ENCODE results near the gene BHLHE23.

BHLHE23 gene

DNA sequence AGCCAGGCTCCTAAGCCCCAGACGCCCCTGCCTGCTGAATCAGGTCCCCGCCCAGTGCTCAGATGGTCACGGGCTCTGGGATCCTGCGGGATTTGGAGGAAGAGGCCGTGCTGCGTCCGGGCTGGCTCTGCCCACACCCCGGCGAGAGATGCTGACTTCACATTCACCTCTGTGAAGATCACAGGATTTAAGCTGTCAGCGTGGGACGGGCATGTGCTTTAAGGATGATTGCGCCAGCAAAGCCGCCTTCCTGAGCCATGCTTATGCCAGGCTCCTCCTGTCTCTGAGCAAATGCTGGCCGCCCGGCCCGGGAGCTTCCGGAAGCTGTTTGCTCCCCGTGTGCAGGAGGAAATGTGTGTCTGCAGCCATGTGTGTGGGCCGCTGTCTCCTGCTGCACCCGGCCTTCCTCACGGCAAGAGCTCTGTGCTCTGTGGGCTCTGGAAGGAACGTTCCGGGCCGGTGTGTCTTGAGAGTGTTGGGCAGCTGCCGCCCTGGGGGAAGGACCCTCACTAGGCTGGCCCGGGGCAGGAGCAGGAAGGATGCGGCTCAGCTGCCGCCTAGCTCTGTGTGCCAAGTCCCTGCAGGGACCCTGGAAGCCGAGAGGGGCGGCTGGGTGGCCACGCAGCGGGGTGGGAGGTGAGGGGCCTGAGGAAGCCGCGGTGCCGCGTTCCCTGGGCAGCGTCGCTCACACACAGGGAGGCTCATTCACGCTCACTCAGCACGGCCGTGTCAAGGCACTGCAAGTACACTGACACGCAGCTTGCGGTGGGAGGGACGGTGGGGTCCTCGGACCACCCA is 19.0 kb upstream of the BHLHE23 start:
- Histone ChIP-seq H3K36me3 (ENCODE audit: insufficient read depth, low read length) (peaks cover 60% of the 10 kb centered on the region), H3K4me3 (ENCODE audit: low read depth in 1 of 2, low read length in 2 of 2) (no peak overlapping the region), H2AFZ (ENCODE audit: low read depth, low read length) (no peak overlapping the region), H3K9ac (ENCODE audit: low read depth, low read length) (no peak overlapping the region), H3K9me3 (ENCODE audit: insufficient read depth, low read length, severe bottlenecking) (no peaks in the 10 kb centered on the region), H3K4me2 (ENCODE audit: insufficient read depth, low read length) (no peak overlapping the region), H3K4me1 (ENCODE audit: insufficient read depth, low read length) (no peaks in the 10 kb centered on the region), H3K79me2 (ENCODE audit: insufficient read depth, low read length) (peaks cover 65% of the 10 kb centered on the region), H3K27ac (ENCODE audit: low read length) (no peak overlapping the region; the same call in 1 of the 2 replicates), H4K20me1 (ENCODE audit: insufficient read depth, low read length) (peaks cover 90% of the 10 kb centered on the region), H3K27me3 (ENCODE audit: insufficient read depth, low read length, poor library complexity) (no peaks in the 10 kb centered on the region)
- ATAC-seq (ENCODE audit: insufficient read depth, low read depth), result no peak
- no peak for TF ChIP-seq CTCF (IDR thresholded peaks at IDR 0.05; ENCODE audit: borderline replicate concordance, extremely low read depth, low read length, poor library complexity, severe bottlenecking)
- TF ChIP-seq EZH2 (IDR thresholded peaks at IDR 0.05; ENCODE audit: borderline replicate concordance, low read depth, low read length, severe bottlenecking), result no peak
- no peak for DNase-seq

- Histone ChIP-seq H3K36me3 (ENCODE audit: insufficient read depth, low read length) (peaks cover 56% of the 10 kb centered on the region), H3K27me3 (ENCODE audit: insufficient read depth, low read length, poor library complexity) (no peaks in the 10 kb centered on the region), H3K27ac (ENCODE audit: low read length) (peak overlapping the region; percentile 14; the same call in 1 of the 2 replicates), H3K4me1 (ENCODE audit: insufficient read depth, low read length) (no peaks in the 10 kb centered on the region), H3K79me2 (ENCODE audit: insufficient read depth, low read length) (peaks cover 74% of the 10 kb centered on the region), H3K9ac (ENCODE audit: low read depth, low read length) (no peak overlapping the region), H3K4me2 (ENCODE audit: insufficient read depth, low read length) (no peak overlapping the region), H2AFZ (ENCODE audit: low read depth, low read length) (no peak overlapping the region), H3K9me3 (ENCODE audit: insufficient read depth, low read length, severe bottlenecking) (no peaks in the 10 kb centered on the region), H4K20me1 (ENCODE audit: insufficient read depth, low read length) (peaks cover 87% of the 10 kb centered on the region), H3K4me3 (ENCODE audit: low read depth in 1 of 2, low read length in 2 of 2) (no peak overlapping the region)
- ATAC-seq (ENCODE audit: insufficient read depth, low read depth), result no peak
- TF ChIP-seq CTCF (IDR thresholded peaks at IDR 0.05; ENCODE audit: borderline replicate concordance, extremely low read depth, low read length, poor library complexity, severe bottlenecking), result no peak
- TF ChIP-seq EZH2 (IDR thresholded peaks at IDR 0.05; ENCODE audit: borderline replicate concordance, low read depth, low read length, severe bottlenecking), result no peak
- DNase-seq, result no peak
Observed at GRCh38 chr20:63024573-63025392, 18.0 kb upstream of the BHLHE23 start.

GRCh38 chr20:63023936-63024571 is 17.3 kb upstream of the BHLHE23 start:
- H4K20me1 ChIP-seq (ENCODE audit: insufficient read depth, low read length), result peaks cover 80% of the 10 kb centered on the region
- H3K4me1 ChIP-seq (ENCODE audit: insufficient read depth, low read length), result no peaks in the 10 kb centered on the region
- DNase-seq (no peak), ATAC-seq (ENCODE audit: insufficient read depth, low read depth) (no peak)
- H3K27me3 ChIP-seq (ENCODE audit: insufficient read depth, low read length, poor library complexity), result no peaks in the 10 kb centered on the region
- no peak overlapping the region for H3K27ac ChIP-seq (ENCODE audit: low read length)
- no peak overlapping the region for H3K4me3 ChIP-seq (ENCODE audit: low read depth in 1 of 2, low read length in 2 of 2)
- no peak overlapping the region for H3K4me2 ChIP-seq (ENCODE audit: insufficient read depth, low read length)
- peaks cover 52% of the 10 kb centered on the region for H3K36me3 ChIP-seq (ENCODE audit: insufficient read depth, low read length)
- TF ChIP-seq CTCF (IDR thresholded peaks at IDR 0.05; ENCODE audit: borderline replicate concordance, extremely low read depth, low read length, poor library complexity, severe bottlenecking) (no peak), EZH2 (IDR thresholded peaks at IDR 0.05; ENCODE audit: borderline replicate concordance, low read depth, low read length, severe bottlenecking) (no peak)
- H3K9ac ChIP-seq (ENCODE audit: low read depth, low read length), result no peak overlapping the region
- H3K79me2 ChIP-seq (ENCODE audit: insufficient read depth, low read length), result peaks cover 81% of the 10 kb centered on the region
- no peaks in the 10 kb centered on the region for H3K9me3 ChIP-seq (ENCODE audit: insufficient read depth, low read length, severe bottlenecking)
- H2AFZ ChIP-seq (ENCODE audit: low read depth, low read length), result no peak overlapping the region
